Gastroesophageal sphincter (tissue), 4 donors: ENCODE data around the gene SIPA1L2. TPM values are rescaled to one million over a fixed set of nuclear protein-coding genes. Genes with fewer than 3 reads are reported as not detected.

Experiments used
- ATAC-seq: fragments of 150-250 bp; one replicate; pipeline ENCODE4 v1.9.1; 2016; ENCODE audit warnings: mild to moderate bottlenecking, moderate library complexity
- H3K27ac ChIP-seq, 4 donors: fragments of 200-600 bp; sonication (generic) in 3 of 4; 1 replicate in 3 of 4; 2 replicates in 1 of 4; pipeline ENCODE4 v1.5.1; 2016 to 2019
- H3K27me3 ChIP-seq: fragments of 200-600 bp; sonication (generic); one replicate; pipeline ENCODE4 v1.5.1; 2019
- H3K36me3 ChIP-seq, 2 donors: fragments of 200-600 bp; sonication (generic); one replicate each; pipeline ENCODE4 v1.5.1; 2019; ENCODE audit warnings: control low read depth in 1 of 2
- H3K4me1 ChIP-seq, 3 donors: fragments of 200-600 bp; sonication (generic); 1 replicate in 2 of 3; 2 replicates in 1 of 3; pipeline ENCODE4 v1.5.1; 2016 to 2019; ENCODE audit warnings: control low read depth in 2 of 3
- H3K4me3 ChIP-seq, 2 donors: fragments of 200-600 bp; sonication (generic); one replicate each; pipeline ENCODE4 v1.5.1; 2019; ENCODE audit warnings: mild to moderate bottlenecking in 1 of 2, moderate library complexity in 1 of 2
- H3K9me3 ChIP-seq, 3 donors: fragments of 200-600 bp; sonication (generic); one replicate each; pipeline ENCODE4 v1.5.1; 2017 to 2019; ENCODE audit warnings: control low read depth in 2 of 3
- CTCF ChIP-seq, 4 experiments: fragments of 200-600 bp in 2 of 4; fragments of 450-650 bp in 2 of 4; sonication (generic) in 1 of 4; IDR thresholded peaks; one replicate each; pipeline ENCODE4 v1.5.1; 2017 to 2019; ENCODE audit warnings: antibody characterized with exemption in 4 of 4, mild to moderate bottlenecking in 2 of 4, moderate library complexity in 2 of 4
- EP300 ChIP-seq: sonication (generic); formaldehyde crosslinking; IDR thresholded peaks from one replicate; pipeline ENCODE4 v1.6.1; 2017; ENCODE audit warnings: antibody characterized with exemption, mild to moderate bottlenecking
- POLR2A ChIP-seq, 2 donors: fragments of 450-650 bp; IDR thresholded peaks; one replicate each; pipeline ENCODE4 v1.6.1; 2017; ENCODE audit warnings: antibody characterized with exemption in 2 of 2, mild to moderate bottlenecking in 2 of 2, moderate library complexity in 1 of 2
- POLR2AphosphoS5 ChIP-seq: sonication (generic); formaldehyde crosslinking; IDR thresholded peaks from one replicate; pipeline ENCODE4 v1.6.1; 2017; ENCODE audit warnings: antibody characterized with exemption
- WGBS, 2 donors: methylation state at CpG; one replicate each; pipeline ENCODE4 v1.1.5; 2018; ENCODE audit warnings: low coverage in 1 of 2; 5-methylcytosine and 5-hydroxymethylcytosine counted together
- total RNA-seq, 4 donors: library from RNA; depleted of rRNA; stranded (reverse); fragments of >200 nt; gene quantifications; one replicate each; pipeline ENCODE4 v1.1.0, GENCODE V29; 2016

SIPA1L2 gene
- total RNA-seq, 4 donors from 2014 or later: 29.5 to 65.2 (median 32.6) TPM

- no peaks in the 10 kb centered on the region for H3K27me3 ChIP-seq
- peaks cover 0 to 21% (median 3%) of the 10 kb centered on the region in 3 donors for H3K4me1 ChIP-seq
- no peaks in the 10 kb centered on the region for H3K36me3 ChIP-seq
- 50 to 75% methylated on average over 1 to 2 of the region's 2 CpGs for WGBS, 2 donors
- TF ChIP-seq POLR2A (IDR thresholded peaks at IDR 0.05) (no peak), EP300 (no peak), POLR2AphosphoS5 (no peak), CTCF (IDR thresholded peaks at IDR 0.05) (no peak)
- no peak for ATAC-seq
- no peak overlapping the region for H3K4me3 ChIP-seq
- no peak overlapping the region for H3K27ac ChIP-seq
- no peaks in the 10 kb centered on the region for H3K9me3 ChIP-seq
Measured at GRCh38 chr1:232650418-232650817, 20.5 kb upstream of the SIPA1L2 start.

DNA sequence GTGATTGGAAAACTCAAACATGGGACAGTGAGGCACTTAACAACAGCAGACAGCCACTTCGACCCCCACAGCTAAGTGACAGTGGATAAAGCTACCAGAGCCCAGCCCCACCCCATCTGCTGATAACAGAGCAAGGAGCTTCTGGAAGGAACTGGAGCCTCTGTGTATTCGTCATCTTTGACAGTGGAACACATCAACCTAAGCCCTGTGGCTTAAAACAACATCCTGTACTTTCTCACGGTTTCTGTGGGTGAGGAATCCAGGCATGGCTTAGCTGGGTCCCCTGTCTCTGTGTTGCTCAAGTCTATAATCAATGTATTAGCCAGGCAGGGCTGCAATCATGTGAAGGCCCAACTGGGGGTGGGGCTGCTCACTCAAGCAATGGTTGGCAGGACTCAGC is 18.4 kb upstream of the SIPA1L2 start:
- ATAC-seq: no peak
- Histone ChIP-seq H3K4me1 (peaks cover 0 to under 1% (median 0%) of the 10 kb centered on the region in 3 donors), H3K36me3 (no peaks in the 10 kb centered on the region), H3K27me3 (no peaks in the 10 kb centered on the region), H3K27ac (no peak overlapping the region), H3K9me3 (no peaks in the 10 kb centered on the region), H3K4me3 (no peak overlapping the region)
- TF ChIP-seq CTCF (IDR thresholded peaks at IDR 0.05): no peak
- TF ChIP-seq POLR2A (IDR thresholded peaks at IDR 0.05): no peak
- no peak for TF ChIP-seq POLR2AphosphoS5
- TF ChIP-seq EP300: no peak
- WGBS, 2 donors: 50 to 100% methylated on average over 1 to 2 of the region's 3 CpGs

- 86% methylated on average over 1 of the region's 1 CpG; no CpG with 5 or more reads in 1 of the 2 donors for WGBS, 2 donors
Measured at GRCh38 chr1:232644209-232644608, 14.3 kb upstream of the SIPA1L2 start.

GRCh38 chr1:232643251-232643650 is 13.3 kb upstream of the SIPA1L2 start:
- Histone ChIP-seq H3K27me3 (no peaks in the 10 kb centered on the region), H3K27ac (no peak overlapping the region), H3K36me3 (no peaks in the 10 kb centered on the region), H3K4me1 (no peaks in the 10 kb centered on the region), H3K4me3 (no peak overlapping the region), H3K9me3 (no peaks in the 10 kb centered on the region)
- TF ChIP-seq POLR2A (IDR thresholded peaks at IDR 0.05) (no peak), CTCF (IDR thresholded peaks at IDR 0.05) (no peak), POLR2AphosphoS5 (no peak), EP300 (no peak)
- no peak for ATAC-seq

More at GRCh38 chr1:232644209-232644608, 14.3 kb upstream of the SIPA1L2 start:
- no peaks in the 10 kb centered on the region for H3K9me3 ChIP-seq
- no peaks in the 10 kb centered on the region for H3K4me1 ChIP-seq
- no peak overlapping the region for H3K4me3 ChIP-seq
- H3K27me3 ChIP-seq: no peaks in the 10 kb centered on the region
- TF ChIP-seq CTCF (IDR thresholded peaks at IDR 0.05) (no peak), POLR2AphosphoS5 (no peak), POLR2A (IDR thresholded peaks at IDR 0.05) (no peak), EP300 (no peak)
- H3K36me3 ChIP-seq: no peaks in the 10 kb centered on the region
- H3K27ac ChIP-seq: no peak overlapping the region
- no peak for ATAC-seq

- Histone ChIP-seq H3K4me3 (no peak overlapping the region), H3K9me3 (no peaks in the 10 kb centered on the region), H3K27ac (no peak overlapping the region), H3K36me3 (no peaks in the 10 kb centered on the region), H3K4me1 (no peaks in the 10 kb centered on the region), H3K27me3 (no peaks in the 10 kb centered on the region)
- 79 to 84% methylated on average over 4 to 6 of the region's 6 CpGs for WGBS, 2 donors
- no peak for TF ChIP-seq POLR2A (IDR thresholded peaks at IDR 0.05)
- TF ChIP-seq POLR2AphosphoS5: no peak
- TF ChIP-seq CTCF (IDR thresholded peaks at IDR 0.05): no peak
- no peak for TF ChIP-seq EP300
- no peak for ATAC-seq
Measured at GRCh38 chr1:232641507-232641906, 11.6 kb upstream of the SIPA1L2 start.
